Lower leg skin (tissue), 3 donors: ENCODE measurements around the gene XYLT1.

ENCODE experiments used
- POLR2A ChIP-seq, 2 donors: fragments of 450-650 bp; IDR thresholded peaks; one replicate each; pipeline ENCODE4 v1.6.1; 2016 to 2017; ENCODE audit warnings: antibody characterized with exemption in 2 of 2, mild to moderate bottlenecking in 1 of 2, moderate library complexity in 1 of 2
- TF ChIP-seq, protein P1 (sequence below), 3 donors: fragments of 450-650 bp; IDR thresholded peaks; one replicate each; pipeline ENCODE4 v1.5.1; 2016; ENCODE audit warnings: antibody characterized with exemption in 3 of 3, mild to moderate bottlenecking in 3 of 3, moderate library complexity in 2 of 3

DNA sequence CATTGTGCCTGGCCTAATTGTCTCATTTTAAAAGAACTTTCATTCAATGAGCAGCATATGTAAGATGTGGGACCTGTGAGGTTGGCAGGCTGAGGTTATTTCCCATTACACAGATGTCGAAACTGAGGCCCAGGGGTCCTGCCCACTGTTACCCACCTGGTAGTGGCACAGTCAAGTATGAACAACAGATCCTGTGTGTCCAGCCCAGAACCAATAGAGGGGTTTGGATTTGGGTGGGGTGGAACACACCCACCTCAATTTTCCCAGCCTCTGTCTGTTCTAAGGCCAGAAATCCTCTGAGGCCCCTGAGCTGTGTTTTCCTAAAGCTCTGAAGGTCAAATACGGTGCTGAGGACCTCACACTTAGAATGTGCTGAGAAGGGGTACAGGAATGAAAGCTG lies 179.5 kb downstream of the XYLT1 start:
- TF ChIP-seq, protein P1, sequence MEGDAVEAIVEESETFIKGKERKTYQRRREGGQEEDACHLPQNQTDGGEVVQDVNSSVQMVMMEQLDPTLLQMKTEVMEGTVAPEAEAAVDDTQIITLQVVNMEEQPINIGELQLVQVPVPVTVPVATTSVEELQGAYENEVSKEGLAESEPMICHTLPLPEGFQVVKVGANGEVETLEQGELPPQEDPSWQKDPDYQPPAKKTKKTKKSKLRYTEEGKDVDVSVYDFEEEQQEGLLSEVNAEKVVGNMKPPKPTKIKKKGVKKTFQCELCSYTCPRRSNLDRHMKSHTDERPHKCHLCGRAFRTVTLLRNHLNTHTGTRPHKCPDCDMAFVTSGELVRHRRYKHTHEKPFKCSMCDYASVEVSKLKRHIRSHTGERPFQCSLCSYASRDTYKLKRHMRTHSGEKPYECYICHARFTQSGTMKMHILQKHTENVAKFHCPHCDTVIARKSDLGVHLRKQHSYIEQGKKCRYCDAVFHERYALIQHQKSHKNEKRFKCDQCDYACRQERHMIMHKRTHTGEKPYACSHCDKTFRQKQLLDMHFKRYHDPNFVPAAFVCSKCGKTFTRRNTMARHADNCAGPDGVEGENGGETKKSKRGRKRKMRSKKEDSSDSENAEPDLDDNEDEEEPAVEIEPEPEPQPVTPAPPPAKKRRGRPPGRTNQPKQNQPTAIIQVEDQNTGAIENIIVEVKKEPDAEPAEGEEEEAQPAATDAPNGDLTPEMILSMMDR (IDR thresholded peaks at IDR 0.05) = no peak
- TF ChIP-seq POLR2A (IDR thresholded peaks at IDR 0.05) = no peak
